ENCODE data around the gene MTERF4. TPM values are rescaled to one million over a fixed set of nuclear protein-coding genes. Genes with fewer than 3 reads are reported as not detected.

MTERF4 gene
- total RNA-seq, 5 donors from 2014 or later (not counting 1 experiment from before 2014, with no cell fraction given), result 78.7 to 171 (median 109) TPM

- Mint-ChIP-seq H3K27me3 (no peaks in the 10 kb centered on the region), H3K9me3 (no peaks in the 10 kb centered on the region), H3K27ac (peak overlapping the region in 1 of 2 donors; percentile 21), H3K4me3 (no peak overlapping the region), H3K4me1 (peaks cover 5 to 11% (median 10%) of the 10 kb centered on the region in 3 donors), H3K36me3 (peaks cover 4% of the 10 kb centered on the region)
- ATAC-seq (replicated peaks in 1 of 4) (no peak), DNase-seq (no peak)
- Histone ChIP-seq H3K4me3 (ENCODE audit: control insufficient read depth in 1 of 2, extremely low read depth in 1 of 2, low read length in 1 of 2) (no peak overlapping the region), H3K36me3 (ENCODE audit: control insufficient read depth in 2 of 2, extremely low read depth in 1 of 2, insufficient read depth in 1 of 2, low read length in 1 of 2) (no peaks in the 10 kb centered on the region), H3K27me3 (replicated peaks in 1 of 2; ENCODE audit: control insufficient read depth in 2 of 2, extremely low read depth in 1 of 2, insufficient read depth in 2 of 2, low read length in 1 of 2) (peaks cover 0 to 17% of the 10 kb centered on the region in 2 experiments), H3K4me1 (ENCODE audit: control insufficient read depth in 1 of 2, extremely low read depth in 1 of 2, insufficient read depth in 2 of 2, low read length in 2 of 2) (peaks cover 0 to 13% of the 10 kb centered on the region in 2 experiments), H3K27ac (ENCODE audit: low read length) (no peak overlapping the region), H3K9me3 (no peaks in the 10 kb centered on the region)
- ChIA-PET POLR2A (no interaction called here), CTCF (interaction anchor here in 1 of 2 donors (0.7 kb wide), 1 partner anchor 147 kb away, joined by 6 read pairs; no protein-coding TSS in a partner anchor)
- 80% methylated on average over 4 of the region's 6 CpGs for WGBS (ENCODE audit: insufficient coverage)
Measured at GRCh38 chr2:241061275-241061674, 40.8 kb downstream of the MTERF4 start.

GRCh38 chr2:241053576-241054251 is 48.4 kb downstream of the MTERF4 start:
- Mint-ChIP-seq H3K4me1 (peaks cover 0 to 6% (median 4%) of the 10 kb centered on the region in 3 donors), H3K27me3 (no peaks in the 10 kb centered on the region), H3K4me3 (no peak overlapping the region), H3K9me3 (no peaks in the 10 kb centered on the region), H3K27ac (no peak overlapping the region), H3K36me3 (peaks cover 7% of the 10 kb centered on the region)
- H3K27ac ChIP-seq (ENCODE audit: low read length), result no peak overlapping the region
- no peaks in the 10 kb centered on the region for H3K9me3 ChIP-seq
- peaks cover 0 to 4% of the 10 kb centered on the region in 2 experiments for H3K4me1 ChIP-seq (ENCODE audit: control insufficient read depth in 1 of 2, extremely low read depth in 1 of 2, insufficient read depth in 2 of 2, low read length in 2 of 2)
- no peak for ATAC-seq (replicated peaks in 1 of 4)
- ChIA-PET POLR2A (no interaction called here), CTCF (interaction anchor here in 1 of 2 donors (0.5 kb wide), 1 partner anchor 237 kb away, joined by 3 read pairs; no protein-coding TSS in a partner anchor)
- no peak for DNase-seq
- H3K4me3 ChIP-seq (ENCODE audit: control insufficient read depth in 1 of 2, extremely low read depth in 1 of 2, low read length in 1 of 2), result no peak overlapping the region
- 98% methylated on average over 7 of the region's 8 CpGs for WGBS (ENCODE audit: insufficient coverage)
- peaks cover 0 to 15% of the 10 kb centered on the region in 2 experiments for H3K27me3 ChIP-seq (replicated peaks in 1 of 2; ENCODE audit: control insufficient read depth in 2 of 2, extremely low read depth in 1 of 2, insufficient read depth in 2 of 2, low read length in 1 of 2)
- peaks cover 0 to 10% of the 10 kb centered on the region in 2 donors for H3K36me3 ChIP-seq (ENCODE audit: control insufficient read depth in 2 of 2, extremely low read depth in 1 of 2, insufficient read depth in 1 of 2, low read length in 1 of 2)

- H3K4me3 ChIP-seq (ENCODE audit: control insufficient read depth in 1 of 2, extremely low read depth in 1 of 2, low read length in 1 of 2), result no peak overlapping the region
- peak in 2 of 35 experiments; percentile 11 to 21 for DNase-seq
- ChIA-PET CTCF (no interaction called here), POLR2A (no interaction called here)
- Mint-ChIP-seq H3K36me3 (peaks cover 7% of the 10 kb centered on the region), H3K27ac (no peak overlapping the region), H3K27me3 (no peaks in the 10 kb centered on the region), H3K4me3 (no peak overlapping the region), H3K4me1 (peaks cover 0 to 4% (median 2%) of the 10 kb centered on the region in 3 donors), H3K9me3 (no peaks in the 10 kb centered on the region)
- H3K27me3 ChIP-seq (replicated peaks in 1 of 2; ENCODE audit: control insufficient read depth in 2 of 2, extremely low read depth in 1 of 2, insufficient read depth in 2 of 2, low read length in 1 of 2), result peaks cover 0 to 15% of the 10 kb centered on the region in 2 experiments
- H3K9me3 ChIP-seq, result no peaks in the 10 kb centered on the region
- no peak overlapping the region for H3K27ac ChIP-seq (ENCODE audit: low read length)
- 93% methylated on average over 22 of the region's 31 CpGs for WGBS (ENCODE audit: insufficient coverage)
- ATAC-seq (replicated peaks in 1 of 4), result no peak
- H3K4me1 ChIP-seq (ENCODE audit: control insufficient read depth in 1 of 2, extremely low read depth in 1 of 2, insufficient read depth in 2 of 2, low read length in 2 of 2), result peaks cover 0 to 4% of the 10 kb centered on the region in 2 experiments
- peaks cover 0 to 13% of the 10 kb centered on the region in 2 donors for H3K36me3 ChIP-seq (ENCODE audit: control insufficient read depth in 2 of 2, extremely low read depth in 1 of 2, insufficient read depth in 1 of 2, low read length in 1 of 2)
Measured at GRCh38 chr2:241052677-241053360, 49.3 kb downstream of the MTERF4 start.

- ATAC-seq (replicated peaks in 1 of 4), result no peak
- peak in 2 of 35 experiments; percentile 5 to 23 for DNase-seq
- Histone ChIP-seq H3K4me1 (ENCODE audit: control insufficient read depth in 1 of 2, extremely low read depth in 1 of 2, insufficient read depth in 2 of 2, low read length in 2 of 2) (peaks cover 0 to 4% of the 10 kb centered on the region in 2 experiments), H3K9me3 (no peaks in the 10 kb centered on the region), H3K27ac (ENCODE audit: low read length) (no peak overlapping the region), H3K36me3 (ENCODE audit: control insufficient read depth in 2 of 2, extremely low read depth in 1 of 2, insufficient read depth in 1 of 2, low read length in 1 of 2) (peaks cover 0 to 13% of the 10 kb centered on the region in 2 donors), H3K4me3 (ENCODE audit: control insufficient read depth in 1 of 2, extremely low read depth in 1 of 2, low read length in 1 of 2) (no peak overlapping the region), H3K27me3 (replicated peaks in 1 of 2; ENCODE audit: control insufficient read depth in 2 of 2, extremely low read depth in 1 of 2, insufficient read depth in 2 of 2, low read length in 1 of 2) (peaks cover 0 to 15% of the 10 kb centered on the region in 2 experiments)
- CTCF ChIA-PET, result no interaction called here
- Mint-ChIP-seq H3K27me3 (no peaks in the 10 kb centered on the region), H3K9me3 (no peaks in the 10 kb centered on the region), H3K4me1 (no peaks in the 10 kb centered on the region), H3K36me3 (peaks cover 7% of the 10 kb centered on the region), H3K4me3 (no peak overlapping the region), H3K27ac (no peak overlapping the region)
- WGBS (ENCODE audit: insufficient coverage), result 83% methylated on average over 18 of the region's 33 CpGs
- POLR2A ChIA-PET, result no interaction called here
Measured at GRCh38 chr2:241051578-241052487, 50.3 kb downstream of the MTERF4 start.

- 74% methylated on average over 18 of the region's 18 CpGs for WGBS (ENCODE audit: insufficient coverage)
- Histone ChIP-seq H3K36me3 (ENCODE audit: control insufficient read depth in 2 of 2, extremely low read depth in 1 of 2, insufficient read depth in 1 of 2, low read length in 1 of 2) (peaks cover 0 to 13% of the 10 kb centered on the region in 2 donors), H3K27me3 (replicated peaks in 1 of 2; ENCODE audit: control insufficient read depth in 2 of 2, extremely low read depth in 1 of 2, insufficient read depth in 2 of 2, low read length in 1 of 2) (peaks cover 0 to 15% of the 10 kb centered on the region in 2 experiments), H3K4me3 (ENCODE audit: control insufficient read depth in 1 of 2, extremely low read depth in 1 of 2, low read length in 1 of 2) (no peak overlapping the region), H3K4me1 (ENCODE audit: control insufficient read depth in 1 of 2, extremely low read depth in 1 of 2, insufficient read depth in 2 of 2, low read length in 2 of 2) (peaks cover 0 to 4% of the 10 kb centered on the region in 2 experiments), H3K27ac (ENCODE audit: low read length) (no peak overlapping the region), H3K9me3 (no peaks in the 10 kb centered on the region)
- Mint-ChIP-seq H3K9me3 (peaks cover 0 to under 1% (median 0%) of the 10 kb centered on the region in 3 donors), H3K36me3 (peaks cover 9% of the 10 kb centered on the region), H3K4me1 (no peaks in the 10 kb centered on the region), H3K4me3 (no peak overlapping the region), H3K27me3 (no peaks in the 10 kb centered on the region), H3K27ac (no peak overlapping the region)
- ATAC-seq (replicated peaks in 1 of 4) (peak in 1 of 4 experiments; percentile 46), DNase-seq (peak in 4 of 35 experiments; percentile 4 to 23 (median 14))
- POLR2A ChIA-PET, result no interaction called here
- CTCF ChIA-PET, result no interaction called here
Measured at GRCh38 chr2:241050624-241051577, 51.2 kb downstream of the MTERF4 start.
